NCI-H748 (cell line): ENCODE results near the gene SLC2A13.
"Not testable (repeated sequence)": the region's sequence is repeated elsewhere in the genome, so short reads cannot be mapped to it uniquely, and the experiment has no call there.

ENCODE experiments used
- DNase-seq: peaks from one replicate; lab custom pipeline; 2025; ENCODE audit not compliant: unreplicated experiment; lab: John Stamatoyannopoulos, UW

SLC2A13 gene

GRCh38 chr12:39935839-39936238, 170.0 kb downstream of the SLC2A13 start:
- no peak for DNase-seq

- DNase-seq: no peak
Measured at GRCh38 chr12:39935275-39935674, 170.6 kb downstream of the SLC2A13 start.

GRCh38 chr12:39931857-39932256, 174.0 kb downstream of the SLC2A13 start:
- DNase-seq: no peak

GRCh38 chr12:39931231-39931630, 174.7 kb downstream of the SLC2A13 start:
- DNase-seq: no peak

- no peak for DNase-seq
Measured at GRCh38 chr12:39930101-39930500, 175.8 kb downstream of the SLC2A13 start.

GRCh38 chr12:39928181-39928899, 177.5 kb downstream of the SLC2A13 start:
- no peak for DNase-seq

- DNase-seq: no peak
Measured at GRCh38 chr12:39923364-39923763, 182.5 kb downstream of the SLC2A13 start.

GRCh38 chr12:39922598-39922997, 183.3 kb downstream of the SLC2A13 start:
- not testable (repeated sequence) for DNase-seq

GRCh38 chr12:39920647-39921046, 185.2 kb downstream of the SLC2A13 start:
- no peak for DNase-seq

- DNase-seq: no peak
Measured at GRCh38 chr12:39920222-39920621, 185.7 kb downstream of the SLC2A13 start.

GRCh38 chr12:39919790-39920189, 186.1 kb downstream of the SLC2A13 start:
- no peak for DNase-seq

- no peak for DNase-seq
Measured at GRCh38 chr12:39915249-39915648, 190.6 kb downstream of the SLC2A13 start.

- peak; percentile 12 for DNase-seq
Measured at GRCh38 chr12:39912211-39912980, 193.5 kb downstream of the SLC2A13 start.

- DNase-seq: no peak
Measured at GRCh38 chr12:39906237-39906636, 199.6 kb downstream of the SLC2A13 start.

- DNase-seq: no peak
Measured at GRCh38 chr12:39905152-39905551, 200.7 kb downstream of the SLC2A13 start.

- DNase-seq: no peak
Measured at GRCh38 chr12:39902821-39903220, 203.1 kb downstream of the SLC2A13 start.

GRCh38 chr12:39897315-39897714, 208.6 kb downstream of the SLC2A13 start:
- DNase-seq: no peak

GRCh38 chr12:39893388-39893787, 212.5 kb downstream of the SLC2A13 start:
- not testable (repeated sequence) for DNase-seq

GRCh38 chr12:39892146-39892545, 213.7 kb downstream of the SLC2A13 start:
- no peak for DNase-seq

GRCh38 chr12:39887856-39888255, 218.0 kb downstream of the SLC2A13 start:
- DNase-seq: no peak

GRCh38 chr12:39886106-39886505, 219.8 kb downstream of the SLC2A13 start:
- peak; percentile 18 for DNase-seq

- DNase-seq: no peak
Measured at GRCh38 chr12:39884616-39885125, 221.2 kb downstream of the SLC2A13 start.
